Activated CD8-positive, alpha-beta memory T cell treated with anti-CD3 and anti-CD28 coated beads, Interleukin-2, amount 10 ng/mL, durations not matched to agents 7 days and 5 days (primary cell): ENCODE results near the gene EPHB6. TPM values are rescaled to one million over a fixed set of nuclear protein-coding genes. Genes with fewer than 3 reads are reported as not detected.

ENCODE experiments used
- ATAC-seq: fragments of 150-1000 bp; cut with Tn5 transposase; one replicate; pipeline ENCODE4 v1.10.0; 2021; ENCODE audit warnings: moderate library complexity
- CTCF ChIA-PET: fragments of 350-600 bp; sonication (Branson Sonifier 250); formaldehyde crosslinking; loops from one replicate; lab custom pipeline; 2021; ENCODE audit warnings: antibody characterized with exemption; lab: Charles Lee
- DNase-seq: peaks from one replicate; pipeline ENCODE4 v3.0.0-alpha.2; 2020
- H3K27ac Mint-ChIP-seq: one replicate; pipeline ENCODE4 v1.8.0; 2021; ENCODE audit warnings: mild to moderate bottlenecking, mixed read lengths
- H3K27me3 Mint-ChIP-seq: one replicate; pipeline ENCODE4 v1.8.0; 2021; ENCODE audit warnings: mixed read lengths
- H3K36me3 Mint-ChIP-seq: one replicate; pipeline ENCODE4 v1.8.0; 2021; ENCODE audit warnings: mild to moderate bottlenecking, mixed read lengths
- H3K4me1 Mint-ChIP-seq: one replicate; pipeline ENCODE4 v1.8.0; 2021; ENCODE audit warnings: mixed read lengths
- H3K4me3 Mint-ChIP-seq: one replicate; pipeline ENCODE4 v1.8.0; 2021; ENCODE audit warnings: mild to moderate bottlenecking, moderate library complexity, mixed read lengths
- H3K9me3 Mint-ChIP-seq: one replicate; pipeline ENCODE4 v1.8.0; 2022; ENCODE audit warnings: low read depth, mixed read lengths
- total RNA-seq, 2 experiments: library from RNA; stranded (reverse); gene quantifications; one replicate each; pipeline ENCODE4 v1.2.3, GENCODE V29; 2021

Gene EPHB6
- total RNA-seq, 2 experiments from 2014 or later, result 5.1 to 7.5 TPM

- ATAC-seq, result no peak
- DNase-seq, result no peak
- no peaks in the 10 kb centered on the region for H3K4me1 Mint-ChIP-seq
- no peaks in the 10 kb centered on the region for H3K36me3 Mint-ChIP-seq
- no peaks in the 10 kb centered on the region for H3K9me3 Mint-ChIP-seq
- no peak overlapping the region for H3K4me3 Mint-ChIP-seq
- peaks cover 18% of the 10 kb centered on the region for H3K27me3 Mint-ChIP-seq
- CTCF ChIA-PET, result no interaction called here
- no peak overlapping the region for H3K27ac Mint-ChIP-seq
These were observed 51.8 kb downstream of the EPHB6 start for GRCh38 chr7:142906643-142907042.

GRCh38 chr7:142908290-142908689 is 53.4 kb downstream of the EPHB6 start:
- H3K27ac Mint-ChIP-seq, result no peak overlapping the region
- no peaks in the 10 kb centered on the region for H3K9me3 Mint-ChIP-seq
- CTCF ChIA-PET, result no interaction called here
- H3K27me3 Mint-ChIP-seq, result peaks cover 18% of the 10 kb centered on the region
- no peak overlapping the region for H3K4me3 Mint-ChIP-seq
- ATAC-seq, result no peak
- H3K36me3 Mint-ChIP-seq, result no peaks in the 10 kb centered on the region
- H3K4me1 Mint-ChIP-seq, result no peaks in the 10 kb centered on the region
- peak; percentile 26 for DNase-seq

GRCh38 chr7:142908921-142909890 is 54.3 kb downstream of the EPHB6 start:
- ATAC-seq (no peak), DNase-seq (peak; percentile 36)
- Mint-ChIP-seq H3K9me3 (no peaks in the 10 kb centered on the region), H3K4me3 (no peak overlapping the region), H3K27ac (no peak overlapping the region), H3K4me1 (no peaks in the 10 kb centered on the region), H3K27me3 (peaks cover 23% of the 10 kb centered on the region), H3K36me3 (no peaks in the 10 kb centered on the region)
- CTCF ChIA-PET, result interaction anchor here (1.5 kb wide), 1 partner anchor 28 kb away, joined by 4 read pairs; no protein-coding TSS in a partner anchor

- H3K27ac Mint-ChIP-seq, result no peak overlapping the region
- no peaks in the 10 kb centered on the region for H3K36me3 Mint-ChIP-seq
- no peak overlapping the region for H3K4me3 Mint-ChIP-seq
- DNase-seq (no peak), ATAC-seq (no peak)
- no peaks in the 10 kb centered on the region for H3K9me3 Mint-ChIP-seq
- no peaks in the 10 kb centered on the region for H3K4me1 Mint-ChIP-seq
- CTCF ChIA-PET, result interaction anchor here (1.5 kb wide), 1 partner anchor 29 kb away, joined by 4 read pairs; no protein-coding TSS in a partner anchor
- peaks cover 26% of the 10 kb centered on the region for H3K27me3 Mint-ChIP-seq
These were observed 55.2 kb downstream of the EPHB6 start for GRCh38 chr7:142910031-142910433.

GRCh38 chr7:142910481-142910880 is 55.6 kb downstream of the EPHB6 start:
- CTCF ChIA-PET, result interaction anchor here (1.5 kb wide), 1 partner anchor 29 kb away, joined by 4 read pairs; no protein-coding TSS in a partner anchor
- H3K27ac Mint-ChIP-seq, result no peak overlapping the region
- no peaks in the 10 kb centered on the region for H3K4me1 Mint-ChIP-seq
- no peak for DNase-seq
- H3K36me3 Mint-ChIP-seq, result no peaks in the 10 kb centered on the region
- no peaks in the 10 kb centered on the region for H3K9me3 Mint-ChIP-seq
- ATAC-seq, result no peak
- no peak overlapping the region for H3K4me3 Mint-ChIP-seq
- peaks cover 26% of the 10 kb centered on the region for H3K27me3 Mint-ChIP-seq

- Mint-ChIP-seq H3K4me3 (no peak overlapping the region), H3K9me3 (no peaks in the 10 kb centered on the region), H3K36me3 (no peaks in the 10 kb centered on the region), H3K27ac (no peak overlapping the region), H3K4me1 (no peaks in the 10 kb centered on the region), H3K27me3 (peaks cover 29% of the 10 kb centered on the region)
- CTCF ChIA-PET, result no interaction called here
- ATAC-seq, result no peak
- DNase-seq, result peak; percentile 21
These were observed 58.2 kb downstream of the EPHB6 start for GRCh38 chr7:142913051-142913450.

- no peaks in the 10 kb centered on the region for H3K4me1 Mint-ChIP-seq
- H3K27ac Mint-ChIP-seq, result no peak overlapping the region
These were observed 58.7 kb downstream of the EPHB6 start for GRCh38 chr7:142913566-142913965.

GRCh38 chr7:142914121-142914520 is 59.2 kb downstream of the EPHB6 start:
- Mint-ChIP-seq H3K9me3 (no peaks in the 10 kb centered on the region), H3K36me3 (no peaks in the 10 kb centered on the region), H3K27ac (no peak overlapping the region), H3K27me3 (peaks cover 34% of the 10 kb centered on the region), H3K4me3 (no peak overlapping the region), H3K4me1 (no peaks in the 10 kb centered on the region)
- CTCF ChIA-PET, result no interaction called here
- DNase-seq (no peak), ATAC-seq (no peak)

More at GRCh38 chr7:142913566-142913965, 58.7 kb downstream of the EPHB6 start:
- no peak overlapping the region for H3K4me3 Mint-ChIP-seq
- DNase-seq (no peak), ATAC-seq (no peak)
- no peaks in the 10 kb centered on the region for H3K36me3 Mint-ChIP-seq
- CTCF ChIA-PET, result no interaction called here
- no peaks in the 10 kb centered on the region for H3K9me3 Mint-ChIP-seq
- H3K27me3 Mint-ChIP-seq, result peaks cover 33% of the 10 kb centered on the region

GRCh38 chr7:142915315-142915714 is 60.4 kb downstream of the EPHB6 start:
- ATAC-seq, result no peak
- peak; percentile 16 for DNase-seq

GRCh38 chr7:142916508-142916907 is 61.6 kb downstream of the EPHB6 start:
- H3K27ac Mint-ChIP-seq, result no peak overlapping the region

More at GRCh38 chr7:142915315-142915714, 60.4 kb downstream of the EPHB6 start:
- Mint-ChIP-seq H3K4me1 (no peaks in the 10 kb centered on the region), H3K4me3 (no peak overlapping the region), H3K27ac (no peak overlapping the region), H3K9me3 (no peaks in the 10 kb centered on the region), H3K27me3 (peaks cover 34% of the 10 kb centered on the region), H3K36me3 (no peaks in the 10 kb centered on the region)
- CTCF ChIA-PET, result interaction anchor here (1.2 kb wide), 1 partner anchor 14 kb away, joined by 3 read pairs; no protein-coding TSS in a partner anchor

GRCh38 chr7:142917447-142917846 is 62.6 kb downstream of the EPHB6 start:
- Mint-ChIP-seq H3K9me3 (no peaks in the 10 kb centered on the region), H3K4me3 (no peak overlapping the region), H3K36me3 (no peaks in the 10 kb centered on the region), H3K27me3 (peaks cover 21% of the 10 kb centered on the region), H3K4me1 (no peaks in the 10 kb centered on the region), H3K27ac (no peak overlapping the region)
- DNase-seq (peak; percentile 22), ATAC-seq (no peak)
- CTCF ChIA-PET, result no interaction called here

More at GRCh38 chr7:142916508-142916907, 61.6 kb downstream of the EPHB6 start:
- no peak for ATAC-seq
- no peaks in the 10 kb centered on the region for H3K4me1 Mint-ChIP-seq
- no peak for DNase-seq
- H3K27me3 Mint-ChIP-seq, result peaks cover 27% of the 10 kb centered on the region
- CTCF ChIA-PET, result interaction anchor here (1.2 kb wide), 1 partner anchor 15 kb away, joined by 3 read pairs; no protein-coding TSS in a partner anchor
- H3K4me3 Mint-ChIP-seq, result no peak overlapping the region
- no peaks in the 10 kb centered on the region for H3K9me3 Mint-ChIP-seq
- H3K36me3 Mint-ChIP-seq, result no peaks in the 10 kb centered on the region

- peaks cover 19% of the 10 kb centered on the region for H3K27me3 Mint-ChIP-seq
- H3K4me3 Mint-ChIP-seq, result no peak overlapping the region
- ATAC-seq, result no peak
- CTCF ChIA-PET, result interaction anchor here (1.5 kb wide), 1 partner anchor 84 kb away, joined by 3 read pairs; no protein-coding TSS in a partner anchor
- H3K36me3 Mint-ChIP-seq, result no peaks in the 10 kb centered on the region
- no peak overlapping the region for H3K27ac Mint-ChIP-seq
- DNase-seq, result peak; percentile 19
- no peaks in the 10 kb centered on the region for H3K9me3 Mint-ChIP-seq
- no peaks in the 10 kb centered on the region for H3K4me1 Mint-ChIP-seq
These were observed 64.0 kb downstream of the EPHB6 start for GRCh38 chr7:142918901-142919300.

GRCh38 chr7:142919656-142920055 is 64.8 kb downstream of the EPHB6 start:
- Mint-ChIP-seq H3K27ac (no peak overlapping the region), H3K4me3 (no peak overlapping the region), H3K4me1 (no peaks in the 10 kb centered on the region), H3K27me3 (peaks cover 13% of the 10 kb centered on the region), H3K36me3 (no peaks in the 10 kb centered on the region), H3K9me3 (no peaks in the 10 kb centered on the region)
- ATAC-seq (no peak), DNase-seq (no peak)
- CTCF ChIA-PET, result interaction anchor here (1.5 kb wide), 1 partner anchor 84 kb away, joined by 3 read pairs; no protein-coding TSS in a partner anchor
